Measurements from ENCODE around the gene PRSS56. TPM values are rescaled to one million over a fixed set of nuclear protein-coding genes. Genes with fewer than 3 reads are reported as not detected.
A peak's percentile ranks its signal among the peaks of the same experiment; 100 is the strongest.

PRSS56 gene
- total and polyA plus RNA-seq, 2 of the 13 experiments (the other 11 are each of a cell fraction or from before 2014, with no cell fraction given), result not detected

- no TSS peak for BruUV-seq (replicated peaks)
- no peaks in the 10 kb centered on the region; the same call in 1 of the 2 replicates for H4K20me1 ChIP-seq (ENCODE audit: insufficient read depth, low read length)
- no peaks in the 10 kb centered on the region for H3K9me3 ChIP-seq (ENCODE audit: low read length)
These were observed 32.6 kb upstream of the PRSS56 start, which contains the start of gene ECEL1 for GRCh38 chr2:232487385-232488096. TSS of gene ECEL1 (minus strand) at chr2:232487834. CDS start at chr2:232486653, 1,181 bp downstream.

More at GRCh38 chr2:232487385-232488096, 32.6 kb upstream of the PRSS56 start, which contains the start of gene ECEL1:
- 4% methylated on average over 33 of the region's 102 CpGs for WGBS (ENCODE audit: low lambda C conversion rate)
- H2AFZ ChIP-seq (ENCODE audit: low read length), result no peak within 1 kb of the TSS
- no peaks in the 10 kb centered on the region for H3K36me3 ChIP-seq (replicated peaks in 1 of 2; ENCODE audit: control insufficient read depth in 1 of 2, insufficient read depth in 2 of 2, low read length in 2 of 2)
- TF ChIP-seq PCBP1 (IDR thresholded peaks at IDR 0.05; ENCODE audit: borderline replicate concordance, low read depth, low read length) (no peak), ZKSCAN1 (IDR thresholded peaks at IDR 0.05; ENCODE audit: low read length) (no peak), ZFYVE20 (CRISPR knock-in tag; IDR thresholded peaks at IDR 0.05; ENCODE audit: borderline replicate concordance, low read depth) (no peak), ZNF501 (CRISPR knock-in tag; IDR thresholded peaks at IDR 0.05) (no peak), IRX3 (CRISPR knock-in tag; IDR thresholded peaks at IDR 0.05; ENCODE audit: borderline replicate concordance, low read depth) (no peak), ZNF292 (CRISPR knock-in tag; IDR thresholded peaks at IDR 0.05; ENCODE audit: borderline replicate concordance, low read depth) (no peak), ZFP90 (CRISPR knock-in tag; IDR thresholded peaks at IDR 0.05; ENCODE audit: borderline replicate concordance) (no peak), ZBTB46 (CRISPR knock-in tag; IDR thresholded peaks at IDR 0.05; ENCODE audit: borderline replicate concordance) (no peak), SMAD3 (CRISPR knock-in tag; IDR thresholded peaks at IDR 0.05) (no peak), ZNF773 (CRISPR knock-in tag; IDR thresholded peaks at IDR 0.05; ENCODE audit: borderline replicate concordance) (no peak), DMAP1 (CRISPR knock-in tag; IDR thresholded peaks at IDR 0.05) (no peak), EZH2 (conservative IDR thresholded peaks at IDR 0.05; ENCODE audit: low read depth, low read length) (no peak; the same call in none of the 2 replicates), DNMT3B (CRISPR knock-in tag; conservative IDR thresholded peaks at IDR 0.05) (no peak), ZNF333 (CRISPR knock-in tag; IDR thresholded peaks at IDR 0.05; ENCODE audit: borderline replicate concordance) (no peak), SOX5 (CRISPR knock-in tag; IDR thresholded peaks at IDR 0.05; ENCODE audit: borderline replicate concordance) (no peak), BORCS8-MEF2B (CRISPR knock-in tag; IDR thresholded peaks at IDR 0.05) (no peak), ZNF124 (CRISPR knock-in tag; IDR thresholded peaks at IDR 0.05) (no peak), HMGA1 (CRISPR knock-in tag; conservative IDR thresholded peaks at IDR 0.05) (no peak)
- TF ChIP-seq, protein P1, sequence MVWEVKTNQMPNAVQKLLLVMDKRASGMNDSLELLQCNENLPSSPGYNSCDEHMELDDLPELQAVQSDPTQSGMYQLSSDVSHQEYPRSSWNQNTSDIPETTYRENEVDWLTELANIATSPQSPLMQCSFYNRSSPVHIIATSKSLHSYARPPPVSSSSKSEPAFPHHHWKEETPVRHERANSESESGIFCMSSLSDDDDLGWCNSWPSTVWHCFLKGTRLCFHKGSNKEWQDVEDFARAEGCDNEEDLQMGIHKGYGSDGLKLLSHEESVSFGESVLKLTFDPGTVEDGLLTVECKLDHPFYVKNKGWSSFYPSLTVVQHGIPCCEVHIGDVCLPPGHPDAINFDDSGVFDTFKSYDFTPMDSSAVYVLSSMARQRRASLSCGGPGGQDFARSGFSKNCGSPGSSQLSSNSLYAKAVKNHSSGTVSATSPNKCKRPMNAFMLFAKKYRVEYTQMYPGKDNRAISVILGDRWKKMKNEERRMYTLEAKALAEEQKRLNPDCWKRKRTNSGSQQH (CRISPR knock-in tag; IDR thresholded peaks at IDR 0.05; ENCODE audit: low read depth), result no peak
- TF ChIP-seq, protein P2, sequence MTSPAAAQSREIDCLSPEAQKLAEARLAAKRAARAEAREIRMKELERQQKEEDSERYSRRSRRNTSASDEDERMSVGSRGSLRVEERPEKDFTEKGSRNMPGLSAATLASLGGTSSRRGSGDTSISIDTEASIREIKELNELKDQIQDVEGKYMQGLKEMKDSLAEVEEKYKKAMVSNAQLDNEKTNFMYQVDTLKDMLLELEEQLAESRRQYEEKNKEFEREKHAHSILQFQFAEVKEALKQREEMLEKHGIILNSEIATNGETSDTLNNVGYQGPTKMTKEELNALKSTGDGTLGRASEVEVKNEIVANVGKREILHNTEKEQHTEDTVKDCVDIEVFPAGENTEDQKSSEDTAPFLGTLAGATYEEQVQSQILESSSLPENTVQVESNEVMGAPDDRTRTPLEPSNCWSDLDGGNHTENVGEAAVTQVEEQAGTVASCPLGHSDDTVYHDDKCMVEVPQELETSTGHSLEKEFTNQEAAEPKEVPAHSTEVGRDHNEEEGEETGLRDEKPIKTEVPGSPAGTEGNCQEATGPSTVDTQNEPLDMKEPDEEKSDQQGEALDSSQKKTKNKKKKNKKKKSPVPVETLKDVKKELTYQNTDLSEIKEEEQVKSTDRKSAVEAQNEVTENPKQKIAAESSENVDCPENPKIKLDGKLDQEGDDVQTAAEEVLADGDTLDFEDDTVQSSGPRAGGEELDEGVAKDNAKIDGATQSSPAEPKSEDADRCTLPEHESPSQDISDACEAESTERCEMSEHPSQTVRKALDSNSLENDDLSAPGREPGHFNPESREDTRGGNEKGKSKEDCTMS (CRISPR knock-in tag; conservative IDR thresholded peaks at IDR 0.05), result no peak
- H3K79me2 ChIP-seq (ENCODE audit: insufficient read depth, low read length), result no peaks in the 10 kb centered on the region
- DNase-seq (ENCODE audit: low spot score) (no peak), FAIRE-seq (no peak), ATAC-seq (peak; percentile 15)
- H3K4me3 ChIP-seq (replicated peaks in 1 of 3; ENCODE audit: insufficient read depth in 1 of 3, low read depth in 2 of 3, low read length in 3 of 3), result peak within 1 kb of the TSS in 2 of 3 experiments; percentile 31 to 47; a peak in 2 of 6 replicates
- POLR2A ChIA-PET, result no interaction called here
- in situ Hi-C loops (cut with HindIII; ENCODE audit: extremely low pct_ligation_motif_present, low pct_unique_long_range_greater_than_20kb) (no loop called here), intact Hi-C loops (cut with micrococcal nuclease; ENCODE audit: unreplicated experiment) (no loop called here)
- CTCF ChIA-PET (ENCODE audit: low intra/inter-chr PET ratio, low total read pairs), result no interaction called here
- H3K27me3 ChIP-seq (ENCODE audit: control insufficient read depth in 1 of 2, insufficient read depth in 2 of 2, low read length in 2 of 2), result peaks cover 23 to 89% of the 10 kb centered on the region in 2 experiments; a peak in 4 of 5 replicates
- no peak within 1 kb of the TSS for H3K9ac ChIP-seq (ENCODE audit: insufficient read depth, low read depth, low read length)
- peak within 1 kb of the TSS; percentile 58 for H3K4me2 ChIP-seq (ENCODE audit: low read depth, low read length)
- no peak within 1 kb of the TSS for H3K27ac ChIP-seq (ENCODE audit: extremely low read length, insufficient read depth, low read length)
- no peaks in the 10 kb centered on the region for H3K4me1 ChIP-seq (ENCODE audit: insufficient read depth, low read length)

Measured in HepG2 (cell line).